ENCODE measurements around the gene OR2V1. TPM values are rescaled to one million over a fixed set of nuclear protein-coding genes. Genes with fewer than 3 reads are reported as not detected.
A peak's percentile ranks its signal among the peaks of the same experiment; 100 is the strongest.
"Not testable (repeated sequence)": the region's sequence is repeated elsewhere in the genome, so short reads cannot be mapped to it uniquely, and the experiment has no call there.

OR2V1 gene
- total RNA-seq, 4 donors from 2014 or later = not detected

DNA sequence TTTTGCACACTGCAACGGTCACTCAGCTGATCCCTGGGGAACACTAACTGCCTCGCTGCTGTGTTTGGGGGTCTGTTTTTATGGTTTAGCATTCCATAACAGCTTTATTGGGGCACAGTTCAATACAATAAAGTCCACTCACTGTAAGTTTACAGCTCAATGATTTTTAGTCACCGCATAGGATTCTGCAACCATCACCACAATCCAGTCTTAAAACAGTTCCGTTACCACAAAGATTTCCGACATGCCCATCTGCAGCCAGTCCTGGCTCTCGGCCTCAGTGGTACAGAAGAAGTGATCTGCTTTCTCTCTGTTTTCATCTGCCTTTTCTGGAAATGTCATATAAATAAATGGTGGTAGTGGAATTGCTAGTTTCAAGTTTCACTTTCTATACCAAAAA is 40.0 kb upstream of the OR2V1 start:
- TF ChIP-seq, protein P1, sequence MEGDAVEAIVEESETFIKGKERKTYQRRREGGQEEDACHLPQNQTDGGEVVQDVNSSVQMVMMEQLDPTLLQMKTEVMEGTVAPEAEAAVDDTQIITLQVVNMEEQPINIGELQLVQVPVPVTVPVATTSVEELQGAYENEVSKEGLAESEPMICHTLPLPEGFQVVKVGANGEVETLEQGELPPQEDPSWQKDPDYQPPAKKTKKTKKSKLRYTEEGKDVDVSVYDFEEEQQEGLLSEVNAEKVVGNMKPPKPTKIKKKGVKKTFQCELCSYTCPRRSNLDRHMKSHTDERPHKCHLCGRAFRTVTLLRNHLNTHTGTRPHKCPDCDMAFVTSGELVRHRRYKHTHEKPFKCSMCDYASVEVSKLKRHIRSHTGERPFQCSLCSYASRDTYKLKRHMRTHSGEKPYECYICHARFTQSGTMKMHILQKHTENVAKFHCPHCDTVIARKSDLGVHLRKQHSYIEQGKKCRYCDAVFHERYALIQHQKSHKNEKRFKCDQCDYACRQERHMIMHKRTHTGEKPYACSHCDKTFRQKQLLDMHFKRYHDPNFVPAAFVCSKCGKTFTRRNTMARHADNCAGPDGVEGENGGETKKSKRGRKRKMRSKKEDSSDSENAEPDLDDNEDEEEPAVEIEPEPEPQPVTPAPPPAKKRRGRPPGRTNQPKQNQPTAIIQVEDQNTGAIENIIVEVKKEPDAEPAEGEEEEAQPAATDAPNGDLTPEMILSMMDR (IDR thresholded peaks at IDR 0.05) = no peak
- no peak for TF ChIP-seq POLR2A (IDR thresholded peaks at IDR 0.05)
- H3K27me3 ChIP-seq = peaks cover 0 to 52% of the 10 kb centered on the region in 2 donors
- H3K36me3 ChIP-seq = no peaks in the 10 kb centered on the region
- no peaks in the 10 kb centered on the region for H3K9me3 ChIP-seq
- H3K27ac ChIP-seq = no peak overlapping the region
- peak in 1 of 3 donors; percentile 4 for DNase-seq
- H3K4me1 ChIP-seq = peaks cover 0 to 20% (median 2%) of the 10 kb centered on the region in 4 donors
- H3K4me3 ChIP-seq = no peak overlapping the region

GRCh38 chr5:181170237-181170825 is 39.4 kb upstream of the OR2V1 start:
- DNase-seq = peak in 1 of 3 donors; percentile 11
- no peak overlapping the region for H3K4me3 ChIP-seq

GRCh38 chr5:181169459-181170236 is 38.7 kb upstream of the OR2V1 start:
- not testable (repeated sequence) for H3K9me3 ChIP-seq, H3K4me3 ChIP-seq, H3K27ac ChIP-seq, DNase-seq, H3K36me3 ChIP-seq
- Histone ChIP-seq H3K4me1 (peaks cover 0 to 20% (median 2%) of the 10 kb centered on the region in 4 donors), H3K27me3 (peaks cover 0 to 49% of the 10 kb centered on the region in 2 donors)

More at GRCh38 chr5:181170237-181170825, 39.4 kb upstream of the OR2V1 start:
- Histone ChIP-seq H3K27ac (no peak overlapping the region), H3K27me3 (peaks cover 0 to 52% of the 10 kb centered on the region in 2 donors), H3K36me3 (no peaks in the 10 kb centered on the region), H3K9me3 (no peaks in the 10 kb centered on the region), H3K4me1 (peaks cover 0 to 20% (median 2%) of the 10 kb centered on the region in 4 donors)
- no peak for TF ChIP-seq POLR2A (IDR thresholded peaks at IDR 0.05)
- TF ChIP-seq, protein P1 (IDR thresholded peaks at IDR 0.05) = no peak

- TF ChIP-seq, protein P1 (IDR thresholded peaks at IDR 0.05) = no peak
- no peak for TF ChIP-seq POLR2A (IDR thresholded peaks at IDR 0.05)
- peaks cover 0 to 46% of the 10 kb centered on the region in 2 donors for H3K27me3 ChIP-seq
Measured at GRCh38 chr5:181168595-181169118, 37.7 kb upstream of the OR2V1 start.

GRCh38 chr5:181167814-181168488 is 37.0 kb upstream of the OR2V1 start:
- no peak for DNase-seq
- no peak overlapping the region for H3K4me3 ChIP-seq
- peaks cover 0 to 10% (median 2%) of the 10 kb centered on the region in 4 donors for H3K4me1 ChIP-seq
- peaks cover 0 to 4% (median 0%) of the 10 kb centered on the region in 4 donors for H3K9me3 ChIP-seq
- H3K27ac ChIP-seq = no peak overlapping the region
- peaks cover 0 to 39% of the 10 kb centered on the region in 2 donors for H3K27me3 ChIP-seq
- no peaks in the 10 kb centered on the region for H3K36me3 ChIP-seq
- no peak for TF ChIP-seq POLR2A (IDR thresholded peaks at IDR 0.05)
- TF ChIP-seq, protein P1 (IDR thresholded peaks at IDR 0.05) = peak in 2 of 6 experiments; percentile 4 to 20

More at GRCh38 chr5:181168595-181169118, 37.7 kb upstream of the OR2V1 start:
- no peak overlapping the region for H3K27ac ChIP-seq
- no peak overlapping the region for H3K4me3 ChIP-seq
- no peaks in the 10 kb centered on the region for H3K36me3 ChIP-seq
- DNase-seq = no peak
- peaks cover 0 to 17% (median 2%) of the 10 kb centered on the region in 4 donors for H3K4me1 ChIP-seq
- peaks cover 0 to 1% (median 0%) of the 10 kb centered on the region in 4 donors for H3K9me3 ChIP-seq

All from Peyer's patch (tissue), 4 donors.